HG02642 (cell line): Measurements from ENCODE around the gene GTF3C5.
"Not testable (repeated sequence)": the region's sequence is repeated elsewhere in the genome, so short reads cannot be mapped to it uniquely, and the experiment has no call there.

Experiments used
- ATAC-seq: cut with Tn5 transposase; IDR thresholded peaks from one replicate; pipeline ENCODE4 v1.9.1; 2021; ENCODE audit warnings: mild to moderate bottlenecking; ENCODE audit not compliant: unreplicated experiment, poor library complexity

The GTF3C5 gene

GRCh38 chr9:133030317-133031129 is at the start of gene GTF3C5:
TSS of gene GTF3C5 (plus strand) at chr9:133030997. CDS start at chr9:133031012, 15 bp downstream.
- peak; percentile 94 for ATAC-seq

GRCh38 chr9:132982458-132982857 is 48.3 kb upstream of the GTF3C5 start:
- no peak for ATAC-seq

- no peak for ATAC-seq
Observed at GRCh38 chr9:132983491-132984201, 47.2 kb upstream of the GTF3C5 start.

GRCh38 chr9:132984202-132985070 is 46.4 kb upstream of the GTF3C5 start:
- ATAC-seq: no peak

GRCh38 chr9:132985071-132985350 is 45.8 kb upstream of the GTF3C5 start:
- ATAC-seq: no peak

GRCh38 chr9:132985489-132985888 is 45.3 kb upstream of the GTF3C5 start:
- ATAC-seq: no peak

GRCh38 chr9:132986114-132986513 is 44.7 kb upstream of the GTF3C5 start:
- ATAC-seq: no peak

- ATAC-seq: no peak
Observed at GRCh38 chr9:132986640-132987620, 43.9 kb upstream of the GTF3C5 start.

GRCh38 chr9:132988244-132989013 is 42.4 kb upstream of the GTF3C5 start:
- ATAC-seq: no peak

GRCh38 chr9:132989014-132989310 is 41.8 kb upstream of the GTF3C5 start:
- ATAC-seq: no peak

- no peak for ATAC-seq
Observed at GRCh38 chr9:132989414-132989996, 41.3 kb upstream of the GTF3C5 start.

GRCh38 chr9:132989998-132990557 is 40.7 kb upstream of the GTF3C5 start:
- ATAC-seq: not testable (repeated sequence)

- no peak for ATAC-seq
Observed at GRCh38 chr9:132990781-132991180, 40.0 kb upstream of the GTF3C5 start.

- no peak for ATAC-seq
Observed at GRCh38 chr9:132991351-132992300, 39.2 kb upstream of the GTF3C5 start.

- ATAC-seq: no peak
Observed at GRCh38 chr9:132993511-132993939, 37.3 kb upstream of the GTF3C5 start.

- peak; percentile 65 for ATAC-seq
Observed at GRCh38 chr9:132994410-132995120, 36.2 kb upstream of the GTF3C5 start.

GRCh38 chr9:132995121-132995420 is 35.7 kb upstream of the GTF3C5 start:
- ATAC-seq: no peak
